Heart left ventricle (tissue), 13 donors: ENCODE measurements around the gene SRPK2.

ENCODE experiments used
- POLR2A ChIP-seq, 2 donors: fragments of 450-650 bp; IDR thresholded peaks; one replicate each; pipeline ENCODE4 v1.6.1; 2017; ENCODE audit warnings: antibody characterized with exemption in 2 of 2, mild to moderate bottlenecking in 2 of 2, moderate library complexity in 2 of 2
- TF ChIP-seq, protein P1 (sequence below), 12 donors: fragments of 200-600 bp; sonication (generic) in 4 of 12; IDR thresholded peaks; one replicate each; pipeline versions ENCODE4 v1.5.0 to v1.8.0; 2018 to 2022; ENCODE audit warnings: antibody characterized with exemption in 12 of 12, mild to moderate bottlenecking in 5 of 12
- donor health status: ischemic (EF 13 %, LVEDD 7.1; RV severe dilation, severe dysfunction).
- donor health status: DM: no; HTN: yes; CAD: no.
- donor health status: DM: no; HTN: no; CAD: no.
- donor health status: ischemic (EF 25% LVEDD 6.9; RV normal size, moderate dysfunction).
- donor health status: ischemic (EF 25% LVEDD 5.7; RV mildly dilated, moderate dysfunction).
- donor health status: ischemic (EF 35%, LVEDD 5.7; RV mildly dilated, moderate dysfunction).
- donor health status: nonischemic (EF 11% LVEDD 7.7; RV severe dilation, severe dysfunction).
- donor health status: DM: yes; HTN: yes; CAD: no.
- donor health status: PGD.
- donor health status: ischemic (EF 29% LVEDD 5.4; RV normal size, mild dysfunction).
- donor health status: nonischemic (EF 23%, LVEDD 6.1; RV moderate dilation, normal function).

DNA sequence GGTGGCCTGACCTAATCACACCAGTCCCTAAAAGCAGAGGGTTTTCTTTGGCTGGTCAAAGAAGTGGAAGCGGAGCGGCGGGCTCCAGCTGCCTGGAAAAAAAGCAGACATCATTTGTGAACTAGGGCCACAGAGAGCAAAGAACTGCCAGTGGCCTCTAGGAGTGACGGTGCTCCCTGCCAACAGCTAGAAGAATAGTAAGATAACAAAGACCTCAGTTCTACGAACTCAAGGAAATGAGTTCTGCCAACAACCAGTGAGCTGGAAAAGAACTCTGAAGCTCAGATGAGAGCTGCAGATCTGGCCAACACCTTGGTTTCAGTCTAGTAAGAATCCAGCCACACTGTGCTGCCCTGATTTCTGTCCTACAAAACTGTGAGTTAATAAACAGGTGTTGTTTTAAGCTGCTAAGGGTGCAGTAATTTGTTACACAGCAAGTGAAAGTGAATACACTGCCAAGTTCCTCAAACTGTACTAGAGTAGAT, 178.0 kb downstream of the SRPK2 start:
- TF ChIP-seq POLR2A (IDR thresholded peaks at IDR 0.05) = no peak
- TF ChIP-seq, protein P1, sequence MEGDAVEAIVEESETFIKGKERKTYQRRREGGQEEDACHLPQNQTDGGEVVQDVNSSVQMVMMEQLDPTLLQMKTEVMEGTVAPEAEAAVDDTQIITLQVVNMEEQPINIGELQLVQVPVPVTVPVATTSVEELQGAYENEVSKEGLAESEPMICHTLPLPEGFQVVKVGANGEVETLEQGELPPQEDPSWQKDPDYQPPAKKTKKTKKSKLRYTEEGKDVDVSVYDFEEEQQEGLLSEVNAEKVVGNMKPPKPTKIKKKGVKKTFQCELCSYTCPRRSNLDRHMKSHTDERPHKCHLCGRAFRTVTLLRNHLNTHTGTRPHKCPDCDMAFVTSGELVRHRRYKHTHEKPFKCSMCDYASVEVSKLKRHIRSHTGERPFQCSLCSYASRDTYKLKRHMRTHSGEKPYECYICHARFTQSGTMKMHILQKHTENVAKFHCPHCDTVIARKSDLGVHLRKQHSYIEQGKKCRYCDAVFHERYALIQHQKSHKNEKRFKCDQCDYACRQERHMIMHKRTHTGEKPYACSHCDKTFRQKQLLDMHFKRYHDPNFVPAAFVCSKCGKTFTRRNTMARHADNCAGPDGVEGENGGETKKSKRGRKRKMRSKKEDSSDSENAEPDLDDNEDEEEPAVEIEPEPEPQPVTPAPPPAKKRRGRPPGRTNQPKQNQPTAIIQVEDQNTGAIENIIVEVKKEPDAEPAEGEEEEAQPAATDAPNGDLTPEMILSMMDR (IDR thresholded peaks at IDR 0.05) = peak in 1 of 12 donors; percentile 19
